Brain microvascular endothelial cell (primary cell): ENCODE data around the gene XYLT2.
A peak's percentile ranks its signal among the peaks of the same experiment; 100 is the strongest.

ENCODE experiments used
- DNase-seq: peaks from one replicate; pipeline ENCODE4 v3.0.0-alpha.2; 2020
- H3K27ac ChIP-seq: fragments of 250-450 bp; sonication (Bioruptor Pico); 2 replicates; pipeline ENCODE4 v1.5.1; 2020; ENCODE audit warnings: mild to moderate bottlenecking, moderate library complexity
- H3K27me3 ChIP-seq: fragments of 250-450 bp; sonication (Bioruptor Pico); replicated peaks from 2 replicates; pipeline ENCODE4 v1.5.1; 2020; ENCODE audit warnings: mild to moderate bottlenecking
- H3K36me3 ChIP-seq: fragments of 250-450 bp; sonication (Bioruptor Pico); replicated peaks from 2 replicates; pipeline ENCODE4 v1.5.1; 2020; ENCODE audit warnings: mild to moderate bottlenecking
- H3K4me3 ChIP-seq: 2 replicates; pipeline ENCODE4 v1.5.1; 2011; ENCODE audit warnings: low read depth, mild to moderate bottlenecking, control low read depth, low read length, moderate library complexity
- in situ Hi-C: cut with HindIII; loops from 2 replicates; pipeline ENCODE4 v1.10.0; 2017; ENCODE audit warnings: low sequenced_read_pairs, low pct_ligation_motif_present
- TF ChIP-seq, protein P1 (sequence below): IDR thresholded peaks from 2 replicates; pipeline ENCODE4 v1.5.1; 2011; ENCODE audit warnings: low read depth, mild to moderate bottlenecking, moderate library complexity, low read length, control low read depth, inconsistent platforms; ENCODE audit errors: missing control alignments

XYLT2 gene

DNA sequence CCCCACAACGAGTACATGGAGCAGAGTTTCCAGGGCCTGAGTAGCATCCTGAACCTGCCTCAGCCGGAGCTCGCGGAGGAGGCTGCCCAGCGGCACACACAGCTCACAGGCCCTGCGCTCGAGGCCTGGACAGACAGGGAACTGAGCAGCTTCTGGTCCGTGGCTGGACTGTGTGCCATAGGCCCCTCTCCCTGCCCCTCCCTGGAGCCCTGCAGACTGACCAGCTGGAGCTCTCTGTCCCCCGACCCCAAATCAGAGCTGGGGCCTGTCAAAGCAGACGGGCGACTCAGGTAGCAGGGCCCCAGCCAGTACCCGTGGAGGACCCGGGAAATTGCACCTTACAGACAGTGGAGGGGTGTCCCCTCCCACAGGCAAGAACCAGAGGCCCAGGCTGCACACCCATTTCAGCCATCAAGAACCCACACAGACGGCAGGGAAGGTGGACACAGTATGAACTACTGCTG lies 14.1 kb downstream of the XYLT2 start:
- Histone ChIP-seq H3K4me3 (no peak overlapping the region), H3K36me3 (peaks cover 43% of the 10 kb centered on the region), H3K27me3 (no peaks in the 10 kb centered on the region), H3K27ac (no peak overlapping the region)
- TF ChIP-seq, protein P1, sequence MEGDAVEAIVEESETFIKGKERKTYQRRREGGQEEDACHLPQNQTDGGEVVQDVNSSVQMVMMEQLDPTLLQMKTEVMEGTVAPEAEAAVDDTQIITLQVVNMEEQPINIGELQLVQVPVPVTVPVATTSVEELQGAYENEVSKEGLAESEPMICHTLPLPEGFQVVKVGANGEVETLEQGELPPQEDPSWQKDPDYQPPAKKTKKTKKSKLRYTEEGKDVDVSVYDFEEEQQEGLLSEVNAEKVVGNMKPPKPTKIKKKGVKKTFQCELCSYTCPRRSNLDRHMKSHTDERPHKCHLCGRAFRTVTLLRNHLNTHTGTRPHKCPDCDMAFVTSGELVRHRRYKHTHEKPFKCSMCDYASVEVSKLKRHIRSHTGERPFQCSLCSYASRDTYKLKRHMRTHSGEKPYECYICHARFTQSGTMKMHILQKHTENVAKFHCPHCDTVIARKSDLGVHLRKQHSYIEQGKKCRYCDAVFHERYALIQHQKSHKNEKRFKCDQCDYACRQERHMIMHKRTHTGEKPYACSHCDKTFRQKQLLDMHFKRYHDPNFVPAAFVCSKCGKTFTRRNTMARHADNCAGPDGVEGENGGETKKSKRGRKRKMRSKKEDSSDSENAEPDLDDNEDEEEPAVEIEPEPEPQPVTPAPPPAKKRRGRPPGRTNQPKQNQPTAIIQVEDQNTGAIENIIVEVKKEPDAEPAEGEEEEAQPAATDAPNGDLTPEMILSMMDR: no peak
- no peak for DNase-seq
- in situ Hi-C loops: no loop called here

DNA sequence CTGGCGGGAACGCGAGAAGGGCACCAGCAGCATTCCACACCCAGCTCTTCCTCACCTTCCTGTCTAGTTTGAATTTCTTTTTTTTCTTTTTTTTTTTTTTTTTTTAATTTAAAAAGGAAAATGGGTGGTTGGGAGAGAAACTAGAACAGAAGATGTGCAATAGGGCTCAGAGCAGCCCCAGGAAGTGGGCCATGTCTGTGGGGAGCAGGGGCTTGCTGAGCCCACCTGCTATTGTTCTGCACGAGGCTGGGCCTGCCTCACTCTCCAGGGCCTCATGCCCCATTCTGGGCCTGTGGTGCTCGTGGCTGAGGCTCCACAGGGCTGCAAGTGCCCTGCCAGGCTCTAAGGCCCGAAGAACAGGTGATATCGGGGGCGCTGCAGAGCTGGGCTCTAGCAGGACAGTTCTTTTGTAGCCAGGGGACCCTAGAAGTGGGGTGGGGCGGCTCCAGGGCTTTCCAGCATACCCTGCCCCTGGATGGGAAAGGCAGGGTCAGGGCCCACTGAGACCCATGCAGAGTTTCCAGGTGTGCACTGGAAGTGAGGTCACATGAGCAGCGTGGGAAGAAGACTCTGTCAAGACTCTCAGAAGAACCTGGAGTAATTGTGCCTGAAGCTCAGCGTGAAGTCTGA lies 14.7 kb downstream of the XYLT2 start:
- in situ Hi-C loops: no loop called here
- TF ChIP-seq, protein P1: no peak
- no peak for DNase-seq
- Histone ChIP-seq H3K27ac (no peak overlapping the region), H3K27me3 (no peaks in the 10 kb centered on the region), H3K36me3 (peaks cover 37% of the 10 kb centered on the region), H3K4me3 (no peak overlapping the region)

DNA sequence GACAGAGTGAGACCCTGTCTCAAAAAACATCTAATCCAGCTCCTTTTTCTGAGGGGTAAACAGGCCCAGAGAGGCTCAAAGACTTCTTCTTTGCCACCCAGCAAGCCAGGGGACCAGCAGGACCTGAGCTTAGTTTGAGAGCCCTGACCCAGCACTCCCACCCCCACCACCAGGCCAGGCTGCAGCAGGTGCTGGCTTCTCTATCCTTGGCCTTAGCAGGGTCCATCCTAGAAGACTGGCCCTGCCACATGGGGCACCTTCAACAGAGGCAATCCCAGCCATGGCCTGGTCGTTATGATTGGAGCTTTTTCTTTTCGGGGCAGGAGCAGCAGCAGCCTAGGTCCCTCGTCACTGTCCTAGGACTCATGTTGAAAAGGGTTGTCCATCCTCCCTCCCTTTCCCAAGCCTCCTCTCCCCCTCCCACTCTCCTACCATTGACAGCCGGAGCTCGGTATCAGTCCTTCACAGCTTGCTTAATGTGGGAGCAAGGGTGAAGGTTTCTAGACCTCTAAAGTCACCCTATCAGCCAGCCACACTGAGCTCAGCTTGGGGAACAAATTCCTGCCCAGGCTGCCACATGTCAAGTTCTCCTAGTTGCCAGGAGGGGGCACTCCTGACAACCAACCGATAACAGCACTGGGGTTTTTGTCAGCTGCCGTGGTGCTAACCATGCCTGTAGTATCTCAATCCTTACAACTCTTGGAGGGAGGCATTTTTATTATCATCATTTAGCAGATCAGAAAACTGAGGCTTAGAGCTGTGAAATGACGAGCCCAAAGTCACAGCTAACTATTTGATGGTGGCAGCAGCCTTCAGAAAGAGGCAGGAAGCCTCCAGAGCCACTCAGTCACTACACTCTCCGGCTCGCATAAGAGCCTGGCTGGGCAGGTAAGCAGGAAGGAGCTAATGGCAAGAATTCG lies 15.9 kb downstream of the XYLT2 start:
- Histone ChIP-seq H3K27me3 (no peaks in the 10 kb centered on the region), H3K4me3 (no peak overlapping the region), H3K36me3 (peaks cover 32% of the 10 kb centered on the region), H3K27ac (no peak overlapping the region)
- TF ChIP-seq, protein P1: peak; percentile 92
- in situ Hi-C loops: no loop called here
- peak; percentile 63 for DNase-seq

DNA sequence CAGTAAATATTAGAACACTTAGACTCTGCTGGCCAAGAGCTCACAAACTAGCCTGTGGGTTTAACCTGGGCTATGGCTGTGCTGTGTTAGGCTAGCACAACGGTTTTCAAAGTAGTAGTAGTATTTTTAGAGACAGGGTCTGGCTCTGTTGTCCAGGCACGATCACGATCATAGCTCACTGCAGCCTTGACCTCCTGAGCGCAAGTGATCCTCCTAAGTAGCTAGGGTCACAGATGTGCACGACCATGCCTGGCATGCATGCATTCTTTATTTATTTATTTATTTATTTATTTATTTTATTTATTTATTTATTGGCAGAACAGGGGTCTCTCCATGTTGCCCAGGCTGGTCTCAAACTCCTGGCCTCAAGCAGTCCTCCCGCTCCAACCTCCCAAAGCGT lies 16.7 kb downstream of the XYLT2 start:
- Histone ChIP-seq H3K4me3 (no peak overlapping the region), H3K36me3 (peaks cover 35% of the 10 kb centered on the region), H3K27ac (no peak overlapping the region), H3K27me3 (no peaks in the 10 kb centered on the region)
- in situ Hi-C loops: no loop called here
- DNase-seq: no peak
- TF ChIP-seq, protein P1: no peak

DNA sequence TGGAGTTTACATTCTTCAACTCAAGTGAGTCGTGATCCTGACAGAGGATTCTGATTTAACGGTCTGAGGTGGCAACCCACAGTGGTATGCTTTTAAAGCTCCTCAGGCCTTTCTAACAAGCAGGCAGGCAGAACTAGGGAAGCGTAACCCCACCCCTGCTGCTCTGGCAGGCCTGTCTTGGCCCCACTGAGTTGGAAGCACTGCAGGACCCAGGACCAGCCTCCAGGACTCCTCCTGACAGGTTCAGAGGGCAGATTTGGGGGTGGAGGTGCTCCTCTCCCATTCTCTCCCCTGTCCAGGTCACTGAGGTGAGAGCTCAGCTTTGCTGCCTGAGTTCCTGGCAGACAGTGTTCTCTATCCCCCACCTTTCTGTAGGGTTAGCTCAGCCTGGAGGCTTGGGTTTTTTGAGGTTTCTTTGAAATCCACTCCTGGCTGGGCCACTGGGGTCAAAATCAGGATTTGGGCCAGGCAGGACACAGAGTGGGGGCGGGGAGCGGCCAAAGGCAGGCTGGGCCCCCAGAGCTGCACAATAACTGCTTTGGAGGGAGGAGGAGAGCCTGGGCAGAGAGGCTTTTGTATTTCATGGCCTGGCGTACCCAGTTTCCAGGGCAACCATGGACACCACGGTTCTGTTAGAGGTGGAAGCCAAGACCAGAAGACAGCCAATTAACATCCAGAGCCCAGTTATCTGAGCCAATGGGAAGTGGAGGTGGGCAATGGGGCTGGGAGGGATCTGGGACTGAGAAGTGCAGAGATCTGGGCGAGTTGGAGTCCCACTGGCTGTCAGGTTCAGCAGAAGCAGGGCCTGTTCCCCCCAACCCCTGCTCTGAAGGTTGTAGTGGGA lies 17.5 kb downstream of the XYLT2 start:
- H3K27ac ChIP-seq: no peak overlapping the region
- TF ChIP-seq, protein P1: no peak
- DNase-seq: peak; percentile 32
- H3K27me3 ChIP-seq: no peaks in the 10 kb centered on the region
- peaks cover 35% of the 10 kb centered on the region for H3K36me3 ChIP-seq
- H3K4me3 ChIP-seq: no peak overlapping the region
- in situ Hi-C loops: no loop called here
